ENCODE results near the gene PTAR1.

The PTAR1 gene

DNA sequence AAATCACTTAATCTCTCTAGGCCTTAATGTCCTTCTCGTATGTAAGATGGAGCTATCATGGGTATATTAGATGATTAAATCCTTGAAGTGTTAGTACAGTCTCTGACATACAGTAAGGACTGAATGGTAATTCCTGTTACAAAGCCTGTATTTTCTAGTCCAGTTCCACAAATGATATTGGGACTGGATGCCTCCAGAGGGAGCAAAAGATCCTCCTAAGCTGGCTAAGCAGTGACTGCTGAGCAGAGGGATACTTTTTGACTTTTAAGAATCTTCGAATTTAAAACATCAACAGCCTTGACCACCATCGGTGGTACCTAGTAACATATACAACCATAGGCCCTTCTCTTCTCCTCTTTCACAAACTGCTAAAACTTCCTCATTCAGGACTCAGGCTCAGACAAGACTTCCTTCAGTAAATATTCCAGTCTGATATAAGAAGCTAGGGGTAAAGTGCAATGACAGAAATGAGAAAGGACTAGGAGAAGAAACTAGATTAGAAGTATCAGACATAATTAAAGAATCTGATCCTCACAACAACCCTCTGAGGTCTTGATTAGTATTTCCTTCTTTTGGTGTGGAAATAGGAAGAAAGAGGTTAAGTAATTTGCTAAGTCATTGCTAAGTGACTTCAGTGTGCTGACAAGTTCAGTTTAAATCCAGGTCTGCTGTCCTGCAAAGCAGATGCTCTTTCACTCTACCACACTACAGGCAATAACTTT is 13.9 kb downstream of the PTAR1 start:
- TF ChIP-seq, protein P1, sequence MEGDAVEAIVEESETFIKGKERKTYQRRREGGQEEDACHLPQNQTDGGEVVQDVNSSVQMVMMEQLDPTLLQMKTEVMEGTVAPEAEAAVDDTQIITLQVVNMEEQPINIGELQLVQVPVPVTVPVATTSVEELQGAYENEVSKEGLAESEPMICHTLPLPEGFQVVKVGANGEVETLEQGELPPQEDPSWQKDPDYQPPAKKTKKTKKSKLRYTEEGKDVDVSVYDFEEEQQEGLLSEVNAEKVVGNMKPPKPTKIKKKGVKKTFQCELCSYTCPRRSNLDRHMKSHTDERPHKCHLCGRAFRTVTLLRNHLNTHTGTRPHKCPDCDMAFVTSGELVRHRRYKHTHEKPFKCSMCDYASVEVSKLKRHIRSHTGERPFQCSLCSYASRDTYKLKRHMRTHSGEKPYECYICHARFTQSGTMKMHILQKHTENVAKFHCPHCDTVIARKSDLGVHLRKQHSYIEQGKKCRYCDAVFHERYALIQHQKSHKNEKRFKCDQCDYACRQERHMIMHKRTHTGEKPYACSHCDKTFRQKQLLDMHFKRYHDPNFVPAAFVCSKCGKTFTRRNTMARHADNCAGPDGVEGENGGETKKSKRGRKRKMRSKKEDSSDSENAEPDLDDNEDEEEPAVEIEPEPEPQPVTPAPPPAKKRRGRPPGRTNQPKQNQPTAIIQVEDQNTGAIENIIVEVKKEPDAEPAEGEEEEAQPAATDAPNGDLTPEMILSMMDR (IDR thresholded peaks at IDR 0.05) = no peak; the same call in 1 of the 2 replicates

DNA sequence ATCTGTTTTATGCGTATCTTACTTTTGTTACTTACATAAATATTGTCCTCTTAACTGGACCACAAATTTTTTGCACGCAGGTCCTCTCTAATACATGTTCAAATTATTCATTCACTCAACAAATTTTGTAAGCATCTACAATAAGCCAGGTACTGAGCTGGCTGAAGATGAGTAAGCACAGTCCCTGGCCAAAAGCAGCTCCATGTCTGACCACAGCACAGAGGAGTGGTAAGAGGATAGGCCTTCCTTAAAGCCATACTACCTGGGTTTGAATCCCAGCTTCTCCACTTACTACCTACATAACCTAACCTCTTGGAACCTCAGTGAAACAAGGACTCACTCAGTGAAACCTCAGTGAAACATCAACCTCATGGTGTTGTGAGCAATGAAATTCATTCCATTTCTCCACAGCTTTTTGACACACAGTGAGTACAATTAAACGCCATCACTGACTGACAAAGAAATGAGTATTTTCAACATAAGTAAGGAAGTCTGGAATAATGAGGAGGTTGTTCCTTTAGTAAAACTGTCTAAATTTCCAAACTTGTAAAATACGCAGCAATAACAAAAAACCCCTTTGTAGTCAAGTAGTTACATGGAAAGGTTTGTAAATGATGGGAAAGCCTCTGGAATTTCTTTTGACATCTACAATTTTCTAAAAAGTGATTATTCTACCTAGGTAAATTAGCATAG is 15.0 kb downstream of the PTAR1 start:
- TF ChIP-seq, protein P1 (IDR thresholded peaks at IDR 0.05) = no peak

DNA sequence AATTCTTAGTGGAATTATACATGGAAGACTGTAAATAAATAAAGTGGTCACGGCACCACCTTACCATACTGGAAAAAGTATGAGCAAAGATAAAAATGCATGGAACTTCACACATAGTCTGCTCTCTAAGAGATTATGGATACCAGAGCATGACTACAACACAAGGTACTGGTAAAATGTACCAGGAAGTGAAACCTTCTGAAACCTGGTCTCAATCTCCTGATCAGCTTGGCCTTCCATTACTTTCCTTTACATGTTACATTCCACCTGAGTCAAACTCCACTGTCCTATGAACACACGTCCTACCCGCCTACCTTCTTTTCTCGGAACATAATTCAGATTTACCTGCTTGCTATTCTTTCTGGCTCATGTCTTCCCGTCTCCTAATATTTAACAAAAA is 15.9 kb downstream of the PTAR1 start:
- TF ChIP-seq, protein P1 (IDR thresholded peaks at IDR 0.05) = no peak

DNA sequence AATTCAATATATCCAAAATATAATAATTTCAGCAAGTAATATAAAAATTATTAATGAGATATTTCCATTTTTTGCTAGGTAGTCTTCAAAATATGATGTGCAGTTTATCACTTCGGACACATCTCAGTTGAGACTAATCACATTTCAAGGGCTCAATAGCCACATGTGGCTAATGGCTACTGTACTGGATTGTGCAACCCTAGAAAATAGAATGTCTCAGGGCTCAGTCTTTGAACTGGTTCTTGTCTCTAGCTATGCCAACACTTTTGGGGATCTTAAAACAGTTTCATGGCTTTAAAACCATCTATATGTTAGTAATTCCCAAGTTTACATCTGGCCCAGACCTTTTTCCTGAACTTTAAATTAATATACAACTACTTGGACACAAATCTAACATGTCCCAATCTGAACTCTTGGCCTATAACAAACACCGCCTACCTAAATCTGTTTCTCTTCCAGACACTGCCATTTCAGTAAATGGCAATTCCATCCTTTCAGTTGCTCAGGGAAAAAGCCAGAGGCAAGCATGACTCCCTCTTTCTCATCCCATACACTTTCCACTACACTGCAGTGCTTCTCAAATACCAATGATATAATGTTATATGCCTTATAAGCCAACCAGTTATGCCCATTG is 18.8 kb downstream of the PTAR1 start:
- TF ChIP-seq, protein P1 (IDR thresholded peaks at IDR 0.05) = no peak

DNA sequence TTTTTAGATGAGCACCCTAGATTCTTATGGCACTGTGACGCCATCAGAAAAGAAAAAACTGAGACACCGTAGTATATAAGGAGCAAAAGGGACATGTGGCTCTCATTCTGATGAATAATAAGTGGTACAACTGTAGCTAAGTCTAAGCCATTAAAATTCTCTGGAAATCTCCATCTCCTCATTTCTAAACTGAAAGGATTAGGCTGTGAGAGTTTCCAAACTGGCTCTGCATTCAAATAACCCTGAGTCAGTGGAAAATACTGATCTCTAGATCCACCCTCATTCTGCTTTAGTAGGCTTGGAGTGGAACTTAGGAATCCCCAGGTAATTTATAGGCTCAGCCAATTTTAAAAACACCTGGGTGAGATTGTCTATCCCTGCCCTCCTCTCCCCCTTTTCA is 28.5 kb downstream of the PTAR1 start:
- TF ChIP-seq, protein P1 (IDR thresholded peaks at IDR 0.05) = no peak

DNA sequence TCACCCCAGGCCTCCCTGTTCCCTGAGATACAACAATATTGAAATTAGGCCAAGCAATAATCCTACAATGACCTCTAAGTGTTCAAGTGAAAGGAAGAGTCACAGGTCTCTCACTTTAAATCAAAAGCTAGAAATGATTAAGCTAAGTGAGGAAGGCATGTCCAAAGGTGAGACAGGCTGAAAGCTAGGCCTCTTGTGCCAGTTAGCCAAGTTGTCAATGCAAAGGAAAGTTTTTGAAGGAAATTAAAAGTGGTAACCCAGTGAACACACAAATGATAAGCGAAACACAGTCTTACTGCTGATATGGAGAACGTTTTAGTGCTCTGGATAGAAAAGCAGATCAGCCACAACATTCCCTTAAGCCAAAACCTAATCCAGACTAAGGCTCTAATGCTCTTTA is 39.8 kb downstream of the PTAR1 start:
- TF ChIP-seq, protein P1 (IDR thresholded peaks at IDR 0.05) = no peak

DNA sequence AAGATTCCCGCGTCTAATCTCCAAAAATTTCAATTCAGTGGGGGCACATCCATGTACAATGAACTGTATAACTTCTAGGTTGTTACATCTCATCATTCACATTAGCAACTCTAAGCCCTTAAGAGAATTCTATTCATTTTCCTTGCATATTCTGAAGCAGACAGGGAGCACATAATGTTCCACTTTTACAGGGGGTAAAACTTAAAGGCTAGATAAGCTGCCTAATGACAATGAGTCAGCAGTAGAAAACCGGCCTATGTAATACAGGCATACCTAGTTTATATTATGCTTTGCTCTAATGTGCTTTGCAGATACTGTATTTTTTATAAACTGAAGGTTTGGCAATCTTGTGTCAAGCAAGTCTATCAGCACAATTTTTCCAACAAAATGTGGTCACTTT is 40.4 kb downstream of the PTAR1 start:
- TF ChIP-seq, protein P1 (IDR thresholded peaks at IDR 0.05) = no peak
